HG03280 (cell line): Measurements from ENCODE around the gene GMPR2.
A peak's percentile ranks its signal among the peaks of the same experiment; 100 is the strongest.

ENCODE experiments used
- ATAC-seq: cut with Tn5 transposase; IDR thresholded peaks from one replicate; pipeline ENCODE4 v1.9.1; 2021; ENCODE audit warnings: mild to moderate bottlenecking, moderate library complexity; ENCODE audit not compliant: unreplicated experiment

GMPR2 gene

GRCh38 chr14:24232645-24233537, at the start of gene GMPR2:
Gene GMPR2 (plus strand): TSS chr14:24232929. CDS start chr14:24233254, 325 bp downstream.
- peak; percentile 43 for ATAC-seq

- no peak for ATAC-seq
Observed at GRCh38 chr14:24183014-24183481, 49.7 kb upstream of the GMPR2 start.

GRCh38 chr14:24184104-24184970, 48.4 kb upstream of the GMPR2 start:
- no peak for ATAC-seq

- ATAC-seq, result no peak
Observed at GRCh38 chr14:24185026-24185425, 47.7 kb upstream of the GMPR2 start.

- no peak for ATAC-seq
Observed at GRCh38 chr14:24185741-24186140, 47.0 kb upstream of the GMPR2 start.

GRCh38 chr14:24186831-24187538, 45.7 kb upstream of the GMPR2 start:
- ATAC-seq, result no peak

- ATAC-seq, result no peak
Observed at GRCh38 chr14:24187539-24187915, 45.2 kb upstream of the GMPR2 start.

GRCh38 chr14:24188251-24189058, 44.3 kb upstream of the GMPR2 start, which contains the start of gene IPO4:
Gene IPO4 (minus strand): TSS chr14:24188816. CDS start chr14:24188787, 29 bp downstream.
- peak; percentile 90 for ATAC-seq

- no peak for ATAC-seq
Observed at GRCh38 chr14:24189059-24189375, 43.7 kb upstream of the GMPR2 start.

GRCh38 chr14:24189460-24189859, 43.3 kb upstream of the GMPR2 start:
- ATAC-seq, result no peak

- ATAC-seq, result no peak
Observed at GRCh38 chr14:24190416-24190815, 42.3 kb upstream of the GMPR2 start.

- ATAC-seq, result no peak
Observed at GRCh38 chr14:24192933-24193332, 39.8 kb upstream of the GMPR2 start.

- no peak for ATAC-seq
Observed at GRCh38 chr14:24194186-24194872, 38.4 kb upstream of the GMPR2 start.

- no peak for ATAC-seq
Observed at GRCh38 chr14:24194873-24195185, 37.9 kb upstream of the GMPR2 start.

- peak; percentile 78 for ATAC-seq
Observed at GRCh38 chr14:24195186-24196070, 37.3 kb upstream of the GMPR2 start, which contains the start of gene TM9SF1. Gene TM9SF1 (minus strand): TSS chr14:24195441. CDS start chr14:24195019, 422 bp downstream.

- peak; percentile 30 for ATAC-seq
Observed at GRCh38 chr14:24196071-24197055, 36.4 kb upstream of the GMPR2 start.

GRCh38 chr14:24197056-24197450, 35.7 kb upstream of the GMPR2 start:
- no peak for ATAC-seq
